CD4-positive, alpha-beta T cell treated with Interleukin-15 for 4 hours (primary cell): Measurements from ENCODE around the gene ABHD14A.

Experiments used
- DNase-seq: peaks from one replicate; pipeline ENCODE4 v3.0.0-alpha.2; 2020; ENCODE audit warnings: low spot score

ABHD14A gene

DNA sequence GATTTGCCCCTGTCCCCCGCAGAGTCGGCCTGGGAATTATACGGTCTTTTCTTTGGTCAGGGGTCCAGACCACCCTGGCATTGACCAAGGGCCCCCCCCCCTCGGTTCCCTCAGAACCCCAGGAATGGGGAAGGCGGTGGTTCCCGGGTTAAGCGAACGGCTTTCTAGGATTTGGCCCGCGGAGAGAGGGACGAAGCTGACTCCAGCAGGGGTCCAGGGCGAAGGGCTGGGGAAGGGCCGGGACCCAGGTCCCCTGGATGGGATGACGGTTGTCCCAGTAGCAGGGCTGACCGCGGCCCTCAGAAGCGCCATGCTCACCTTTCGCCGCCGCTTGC lies 33.4 kb upstream of the ABHD14A start:
- no peak for DNase-seq

DNA sequence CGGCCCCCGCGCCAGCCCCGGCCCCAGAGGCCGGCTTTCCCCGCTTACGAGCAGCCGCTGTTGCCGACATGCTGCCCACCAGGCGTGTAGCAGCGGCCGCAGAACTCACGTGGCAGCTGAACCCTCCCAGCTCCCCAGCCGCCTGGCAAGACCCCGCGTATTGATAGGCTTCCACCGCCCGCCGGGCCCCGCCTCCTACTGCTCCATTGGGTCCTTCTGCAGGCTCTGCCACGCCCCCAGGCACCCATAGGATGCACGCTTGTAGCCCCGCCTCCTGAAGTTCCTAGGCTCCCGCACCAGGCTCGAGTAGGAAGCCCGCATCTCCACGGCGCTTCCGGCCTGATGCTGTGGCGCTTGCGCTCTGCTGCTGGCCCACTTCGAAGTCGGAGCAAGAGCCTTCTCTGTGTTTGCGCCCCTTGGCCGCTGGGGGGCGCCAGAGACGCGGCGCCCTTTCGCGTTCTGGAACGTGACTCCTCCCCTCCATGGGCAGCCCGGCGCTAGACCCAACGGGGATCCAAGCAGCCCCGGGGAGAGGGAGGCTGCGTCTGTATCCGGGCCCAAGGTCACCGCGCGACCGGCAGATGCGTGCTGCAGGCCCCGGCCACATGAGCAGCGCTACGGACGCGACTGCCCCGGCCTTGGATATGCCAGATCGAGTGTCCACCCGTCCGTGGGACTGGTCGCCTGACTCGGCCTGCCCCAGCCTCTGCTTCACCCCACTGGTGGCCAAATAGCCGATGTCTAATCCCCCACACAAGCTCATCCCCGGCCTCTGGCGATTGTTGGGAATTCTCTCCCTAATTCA lies 32.9 kb upstream of the ABHD14A start, which contains the start of the genes PARP3 and RRP9:
TSS of gene PARP3 (plus strand) at position 566 of the 805 bp plus-strand sequence. CDS start 993 bp downstream, outside the sequence.
TSS of gene RRP9 (minus strand) at position 107 of the 805 bp plus-strand sequence. CDS start at position 70, 37 bp downstream.
- DNase-seq: peak; percentile 100

DNA sequence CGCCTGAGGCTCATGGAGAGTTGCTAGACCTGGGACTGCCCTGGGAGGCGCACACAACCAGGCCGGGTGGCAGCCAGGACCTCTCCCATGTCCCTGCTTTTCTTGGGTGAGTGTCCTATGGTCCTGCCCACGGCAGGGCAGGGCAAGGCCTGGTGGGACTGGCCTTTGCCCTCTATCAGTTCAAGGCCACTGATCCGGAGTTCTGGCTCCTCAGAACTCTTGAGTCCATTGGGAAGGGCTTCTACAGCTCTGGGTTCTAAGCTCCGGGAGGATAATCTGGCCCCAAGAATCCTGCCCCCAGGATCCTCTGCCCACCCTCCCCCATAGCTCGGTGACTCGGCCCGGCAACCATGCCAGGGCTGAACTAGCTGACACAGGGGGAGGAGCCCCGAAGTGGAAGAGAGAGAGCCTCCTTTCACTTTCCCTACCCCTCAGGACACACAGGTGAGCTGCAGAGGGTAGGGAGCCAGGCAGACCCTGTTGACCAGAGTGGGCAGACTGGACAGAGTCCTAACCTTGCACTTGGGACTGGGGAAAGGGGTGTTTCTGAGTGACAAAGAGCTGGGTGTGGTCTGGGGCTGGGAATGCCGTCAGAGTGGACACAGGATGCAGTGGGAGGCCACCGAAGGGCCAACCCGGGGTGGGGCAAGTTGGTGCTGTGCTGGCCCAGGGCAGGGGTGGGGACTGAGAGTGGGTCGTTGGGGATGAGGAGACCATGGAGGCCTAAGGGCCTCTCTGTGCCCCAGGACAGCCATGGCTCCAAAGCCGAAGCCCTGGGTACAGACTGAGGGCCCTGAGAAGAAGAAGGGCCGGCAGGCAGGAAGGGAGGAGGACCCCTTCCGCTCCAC lies 32.0 kb upstream of the ABHD14A start:
- peak; percentile 60 for DNase-seq

DNA sequence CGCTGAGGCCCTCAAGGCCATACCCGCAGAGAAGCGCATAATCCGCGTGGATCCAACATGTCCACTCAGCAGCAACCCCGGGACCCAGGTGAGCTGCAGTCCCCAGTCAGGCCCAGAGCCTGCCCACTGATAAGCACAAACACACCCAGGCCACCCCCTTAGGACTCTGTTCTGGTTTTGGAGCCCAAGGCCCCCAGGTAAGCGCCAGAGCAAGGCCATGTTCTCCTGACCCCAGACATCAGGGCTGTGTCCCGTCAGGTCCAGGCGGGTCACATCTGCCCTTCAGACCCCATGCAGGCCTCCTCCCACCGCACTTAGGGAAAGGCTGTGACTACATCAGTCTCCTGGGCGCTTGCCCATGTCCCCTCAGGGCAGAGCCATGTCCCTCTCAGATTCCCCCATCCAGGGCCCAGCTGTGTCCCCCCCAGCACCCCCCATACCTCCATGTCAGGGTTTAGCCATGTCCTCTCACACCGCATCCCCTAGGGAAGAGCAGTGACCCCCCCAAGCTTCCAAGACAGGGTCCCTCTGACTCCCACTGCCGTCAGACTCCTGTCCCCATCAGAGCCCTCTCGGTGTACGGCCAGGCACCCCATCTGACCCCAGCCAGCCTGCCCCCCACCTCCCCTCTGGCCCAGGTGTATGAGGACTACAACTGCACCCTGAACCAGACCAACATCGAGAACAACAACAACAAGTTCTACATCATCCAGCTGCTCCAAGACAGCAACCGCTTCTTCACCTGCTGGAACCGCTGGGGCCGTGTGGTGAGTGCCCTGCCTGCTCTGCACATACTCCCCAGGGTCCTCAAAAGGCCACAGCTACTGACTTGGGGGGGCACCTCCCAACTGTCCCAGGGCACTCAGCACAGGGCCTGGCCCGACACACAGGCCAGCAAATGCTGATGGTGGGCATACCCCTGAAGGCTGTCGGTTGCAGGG lies 31.1 kb upstream of the ABHD14A start:
- DNase-seq: no peak

DNA sequence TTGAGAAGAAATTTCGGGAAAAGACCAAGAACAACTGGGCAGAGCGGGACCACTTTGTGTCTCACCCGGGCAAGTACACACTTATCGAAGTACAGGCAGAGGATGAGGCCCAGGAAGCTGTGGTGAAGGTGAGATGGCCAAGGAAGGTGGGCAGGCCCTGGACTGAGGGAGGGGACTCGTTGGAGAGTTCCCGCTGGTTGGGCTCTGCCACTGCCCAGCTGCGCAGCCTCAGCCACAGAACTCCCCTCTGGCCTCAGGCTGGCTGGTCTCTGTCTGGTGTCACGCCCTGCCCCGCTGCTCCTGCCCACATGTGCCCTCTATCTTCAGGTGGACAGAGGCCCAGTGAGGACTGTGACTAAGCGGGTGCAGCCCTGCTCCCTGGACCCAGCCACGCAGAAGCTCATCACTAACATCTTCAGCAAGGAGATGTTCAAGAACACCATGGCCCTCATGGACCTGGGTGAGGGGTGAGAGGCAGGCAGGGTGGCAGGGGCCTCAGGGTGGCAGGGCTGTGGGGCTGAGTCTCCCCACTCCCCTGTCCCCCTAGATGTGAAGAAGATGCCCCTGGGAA lies 30.3 kb upstream of the ABHD14A start:
- DNase-seq: no peak

DNA sequence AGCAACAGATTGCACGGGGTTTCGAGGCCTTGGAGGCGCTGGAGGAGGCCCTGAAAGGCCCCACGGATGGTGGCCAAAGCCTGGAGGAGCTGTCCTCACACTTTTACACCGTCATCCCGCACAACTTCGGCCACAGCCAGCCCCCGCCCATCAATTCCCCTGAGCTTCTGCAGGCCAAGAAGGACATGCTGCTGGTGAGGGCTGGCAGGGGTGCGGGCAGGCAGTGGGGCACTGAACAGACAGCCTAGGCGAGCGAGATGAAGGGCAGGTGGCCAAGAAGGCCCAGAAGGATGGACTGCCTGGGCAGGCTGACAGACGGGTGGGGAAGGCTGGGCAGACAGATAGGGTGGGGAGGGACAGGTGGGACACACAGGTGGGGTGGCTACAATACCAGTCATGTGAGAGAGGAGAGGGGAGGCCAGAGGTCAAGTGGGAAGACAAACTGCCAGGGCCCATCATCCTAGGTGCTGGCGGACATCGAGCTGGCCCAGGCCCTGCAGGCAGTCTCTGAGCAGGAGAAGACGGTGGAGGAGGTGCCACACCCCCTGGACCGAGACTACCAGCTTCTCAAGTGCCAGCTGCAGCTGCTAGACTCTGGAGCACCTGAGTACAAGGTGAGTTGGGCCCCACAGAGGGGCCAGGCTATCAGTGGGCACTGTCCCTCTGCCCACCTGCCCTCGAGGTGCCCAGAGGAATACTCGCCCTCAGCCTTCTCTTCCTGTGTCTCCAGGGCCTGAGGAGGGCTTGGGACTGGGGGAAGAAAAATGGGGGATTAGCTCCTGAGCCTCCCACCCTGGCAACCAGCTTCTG lies 29.6 kb upstream of the ABHD14A start:
- DNase-seq: no peak

DNA sequence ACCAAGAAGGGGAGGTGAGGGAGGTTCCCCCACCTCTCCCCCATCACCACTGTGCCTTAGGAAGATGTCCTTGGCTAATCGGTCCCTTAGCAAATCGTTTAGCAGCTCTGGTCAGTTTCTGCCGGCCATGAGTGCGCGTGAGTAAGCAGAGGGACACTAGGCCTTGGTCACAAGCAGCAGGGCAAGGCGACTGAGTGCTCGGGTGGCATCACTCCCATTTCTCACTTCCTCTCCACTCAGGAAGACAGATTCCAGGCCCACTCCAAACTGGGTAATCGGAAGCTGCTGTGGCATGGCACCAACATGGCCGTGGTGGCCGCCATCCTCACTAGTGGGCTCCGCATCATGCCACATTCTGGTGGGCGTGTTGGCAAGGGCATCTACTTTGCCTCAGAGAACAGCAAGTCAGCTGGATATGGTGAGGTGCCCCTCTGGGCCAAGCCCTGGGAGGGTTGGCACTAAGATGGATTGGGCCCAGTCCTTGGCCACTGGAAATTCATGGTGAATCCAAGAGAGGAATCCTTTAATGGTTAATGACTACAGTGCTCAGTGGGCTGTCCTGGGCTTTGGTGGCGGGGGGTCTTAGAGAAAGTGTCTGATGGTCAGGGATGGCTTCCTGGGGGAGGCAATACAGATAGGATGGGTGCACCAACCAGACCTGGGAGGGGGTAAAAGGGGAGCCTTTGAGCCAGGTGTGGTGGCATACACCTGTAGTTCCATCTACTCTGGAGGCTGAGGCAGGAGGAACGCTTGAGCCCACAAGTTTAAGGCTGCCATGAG lies 28.7 kb upstream of the ABHD14A start:
- DNase-seq: no peak

DNA sequence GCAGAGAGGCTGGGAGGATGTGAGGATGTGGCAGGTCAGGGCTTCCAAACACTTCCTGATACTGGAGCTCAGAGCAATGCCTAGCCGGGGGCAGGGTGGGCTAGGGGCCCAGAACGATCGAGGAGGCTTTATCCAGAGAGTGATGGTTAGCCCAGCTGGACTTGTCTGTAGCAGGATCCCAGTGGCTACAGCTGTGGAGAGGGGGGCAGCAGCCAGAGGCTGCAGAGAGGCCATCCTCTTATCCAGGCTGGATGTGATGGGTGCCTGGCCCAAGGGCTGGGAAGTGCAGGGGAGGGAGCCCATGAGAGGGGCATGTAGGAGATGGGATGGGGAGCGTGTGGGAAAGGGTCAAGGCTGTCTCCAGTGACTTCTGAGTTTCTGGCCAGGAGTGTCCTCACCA lies 28.1 kb upstream of the ABHD14A start:
- DNase-seq: no peak

DNA sequence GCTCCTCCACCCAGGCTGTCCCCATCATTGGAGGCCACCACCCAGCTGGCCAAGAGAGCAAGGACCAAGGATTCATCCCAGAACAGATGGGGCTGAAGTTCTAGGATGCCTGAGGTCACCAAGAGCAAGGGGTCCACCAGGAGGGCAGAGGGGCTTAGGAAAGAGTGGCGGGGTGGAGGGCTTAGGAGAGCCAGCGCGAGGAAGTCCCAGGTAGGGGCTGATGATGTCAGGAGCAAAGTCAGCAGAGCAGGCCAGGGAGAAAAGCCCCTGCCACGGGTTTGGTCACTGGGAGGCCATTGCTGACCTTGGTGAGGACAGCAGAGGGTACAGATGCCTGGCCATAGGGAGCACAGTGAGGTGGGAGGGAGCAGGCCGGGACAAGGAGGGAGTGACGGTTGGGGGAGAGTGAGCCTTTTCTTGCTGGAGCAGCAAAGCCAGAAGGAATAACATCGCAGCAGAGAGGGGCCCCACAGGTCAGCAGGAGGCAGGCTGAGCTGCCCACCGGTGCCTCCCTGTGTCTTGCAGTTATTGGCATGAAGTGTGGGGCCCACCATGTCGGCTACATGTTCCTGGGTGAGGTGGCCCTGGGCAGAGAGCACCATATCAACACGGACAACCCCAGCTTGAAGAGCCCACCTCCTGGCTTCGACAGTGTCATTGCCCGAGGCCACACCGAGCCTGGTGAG lies 27.5 kb upstream of the ABHD14A start:
- DNase-seq: no peak

DNA sequence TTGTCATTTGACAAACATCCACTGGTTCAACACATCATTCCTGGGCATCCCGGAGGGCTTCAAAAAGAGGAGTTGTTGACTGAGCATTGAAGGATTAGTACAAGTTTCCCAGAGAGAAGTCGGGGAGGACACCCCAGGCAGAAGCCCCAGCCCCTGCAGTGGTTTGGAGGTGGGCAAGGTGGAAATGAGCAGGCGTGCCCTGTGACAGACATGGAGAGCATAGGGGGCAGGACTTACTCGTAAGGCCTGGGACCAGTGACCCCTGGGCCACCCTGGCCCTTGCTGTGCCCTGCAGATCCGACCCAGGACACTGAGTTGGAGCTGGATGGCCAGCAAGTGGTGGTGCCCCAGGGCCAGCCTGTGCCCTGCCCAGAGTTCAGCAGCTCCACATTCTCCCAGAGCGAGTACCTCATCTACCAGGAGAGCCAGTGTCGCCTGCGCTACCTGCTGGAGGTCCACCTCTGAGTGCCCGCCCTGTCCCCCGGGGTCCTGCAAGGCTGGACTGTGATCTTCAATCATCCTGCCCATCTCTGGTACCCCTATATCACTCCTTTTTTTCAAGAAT lies 26.8 kb upstream of the ABHD14A start:
- no peak for DNase-seq

DNA sequence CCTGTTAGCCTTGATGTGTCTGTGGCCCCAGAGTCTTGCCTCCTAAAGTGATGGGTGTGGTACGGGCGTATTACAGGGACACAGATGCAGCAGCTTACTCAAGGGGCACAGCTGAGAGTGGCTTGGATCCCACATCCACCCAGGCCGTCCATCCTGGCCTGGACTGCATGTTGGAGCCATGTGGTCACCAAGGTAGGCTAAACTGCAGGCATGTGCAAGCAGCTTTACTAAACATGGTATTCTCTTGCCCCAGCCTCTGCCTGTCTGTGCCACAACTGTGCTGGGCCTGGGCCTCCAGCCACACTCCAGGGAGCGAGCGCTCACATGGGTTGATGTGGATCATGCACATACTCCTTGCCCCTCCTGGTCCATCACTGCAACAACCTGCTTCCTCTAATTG lies 25.7 kb upstream of the ABHD14A start:
- no peak for DNase-seq

DNA sequence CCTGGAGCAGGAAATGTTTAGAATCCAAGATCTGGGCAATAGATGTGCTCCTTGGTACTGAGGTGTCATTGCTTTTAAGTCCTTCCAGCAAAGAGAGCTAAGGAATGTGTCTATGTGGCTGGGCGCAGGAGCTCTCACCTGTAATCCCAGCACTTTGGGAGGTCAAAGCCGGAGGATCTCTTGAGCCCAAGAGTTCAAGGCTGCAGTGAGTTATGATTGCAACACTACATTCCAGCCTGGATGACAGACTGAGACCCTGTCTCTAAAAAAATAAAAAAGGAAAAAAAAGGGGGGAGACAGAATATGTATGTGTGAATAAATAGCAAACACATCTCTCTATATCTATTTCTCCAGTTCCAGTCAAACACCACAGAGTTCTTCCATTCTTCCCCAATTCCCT lies 24.0 kb upstream of the ABHD14A start:
- no peak for DNase-seq

DNA sequence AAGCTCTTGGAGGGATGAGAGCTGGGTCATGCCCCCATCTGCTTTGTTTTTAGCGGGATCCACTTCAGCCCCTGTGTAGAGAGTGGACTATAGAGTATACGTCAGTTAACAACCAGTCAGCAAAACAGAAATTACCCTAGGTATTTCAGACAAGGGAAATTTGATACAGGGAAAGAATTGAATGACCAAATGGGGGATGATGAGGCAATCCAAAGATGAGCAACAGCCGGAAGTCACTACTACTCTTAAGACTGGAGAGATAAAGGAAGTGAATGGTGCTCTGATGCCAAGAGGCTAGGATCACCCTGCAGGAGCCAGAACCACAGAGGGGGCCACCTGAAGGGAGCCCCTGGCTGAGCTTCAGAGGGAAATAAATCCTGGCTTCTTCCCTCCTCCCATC lies 21.4 kb upstream of the ABHD14A start:
- DNase-seq: no peak

DNA sequence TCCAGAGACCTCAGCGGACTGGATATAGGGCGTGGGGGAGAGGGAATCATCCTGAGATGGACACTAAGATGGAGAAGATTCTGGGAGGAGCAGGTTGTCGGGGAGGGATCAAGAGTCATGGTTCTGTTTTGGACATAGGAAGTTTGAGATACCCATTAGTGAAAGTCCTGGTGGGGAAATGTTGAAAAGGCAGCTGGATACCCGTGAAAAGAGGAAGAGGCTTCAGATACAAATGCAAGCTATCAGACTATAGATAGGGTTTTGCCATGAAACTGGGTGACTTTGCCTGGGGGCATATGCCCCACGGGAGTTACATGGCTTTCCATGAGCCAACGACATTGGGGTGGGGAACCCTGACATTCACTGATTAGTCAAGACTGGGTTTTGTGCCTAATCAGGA lies 20.8 kb upstream of the ABHD14A start:
- DNase-seq: no peak

DNA sequence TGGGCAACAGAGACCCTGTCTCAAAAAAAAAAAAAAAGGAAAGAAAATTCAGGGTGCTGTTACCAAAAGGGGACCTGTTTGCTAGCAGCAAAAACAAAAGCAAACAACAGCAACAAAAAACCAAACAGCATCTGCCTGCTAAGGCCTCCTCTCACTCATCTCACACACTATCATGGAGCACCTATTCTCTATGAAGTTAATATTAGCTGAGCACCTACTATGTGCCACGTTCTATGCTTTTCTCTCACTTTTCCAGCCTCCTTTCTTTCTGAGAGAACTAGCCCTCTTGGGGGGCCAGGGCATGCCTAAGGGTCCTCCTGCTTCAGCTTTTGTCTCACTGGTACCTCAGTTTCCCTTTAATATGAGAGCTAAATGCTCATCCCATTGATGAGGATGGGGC lies 20.2 kb upstream of the ABHD14A start:
- DNase-seq: no peak

DNA sequence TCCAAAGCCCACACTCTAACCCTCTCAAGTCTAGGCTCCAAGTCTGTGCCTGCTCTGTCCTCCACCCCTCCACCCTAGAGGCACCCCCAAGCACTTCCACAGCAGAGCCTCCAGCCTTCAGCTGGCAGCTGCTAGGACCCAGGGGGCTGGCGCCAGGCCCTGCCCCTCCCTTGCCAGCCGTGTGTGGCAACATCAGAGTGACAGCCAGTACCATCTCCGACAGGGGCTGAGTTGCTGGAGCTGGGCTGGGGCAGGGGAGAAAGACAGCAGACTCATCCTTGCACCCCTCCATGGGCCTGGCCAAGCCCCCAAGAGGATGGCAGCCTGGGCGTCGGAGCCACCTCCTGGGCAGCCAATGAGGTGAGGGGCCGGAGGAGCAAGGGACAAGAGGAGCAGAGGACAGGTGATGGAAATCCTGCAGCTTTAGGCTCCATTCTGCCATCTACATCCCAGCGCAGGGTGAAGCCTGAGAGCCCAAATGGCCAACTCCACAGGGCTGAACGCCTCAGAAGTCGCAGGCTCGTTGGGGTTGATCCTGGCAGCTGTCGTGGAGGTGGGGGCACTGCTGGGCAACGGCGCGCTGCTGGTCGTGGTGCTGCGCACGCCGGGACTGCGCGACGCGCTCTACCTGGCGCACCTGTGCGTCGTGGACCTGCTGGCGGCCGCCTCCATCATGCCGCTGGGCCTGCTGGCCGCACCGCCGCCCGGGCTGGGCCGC lies 19.5 kb upstream of the ABHD14A start, which contains the start of gene GPR62:
TSS of gene GPR62 (plus strand) at position 207 of the 718 bp plus-strand sequence. CDS start at position 479, 272 bp downstream.
- no peak for DNase-seq

DNA sequence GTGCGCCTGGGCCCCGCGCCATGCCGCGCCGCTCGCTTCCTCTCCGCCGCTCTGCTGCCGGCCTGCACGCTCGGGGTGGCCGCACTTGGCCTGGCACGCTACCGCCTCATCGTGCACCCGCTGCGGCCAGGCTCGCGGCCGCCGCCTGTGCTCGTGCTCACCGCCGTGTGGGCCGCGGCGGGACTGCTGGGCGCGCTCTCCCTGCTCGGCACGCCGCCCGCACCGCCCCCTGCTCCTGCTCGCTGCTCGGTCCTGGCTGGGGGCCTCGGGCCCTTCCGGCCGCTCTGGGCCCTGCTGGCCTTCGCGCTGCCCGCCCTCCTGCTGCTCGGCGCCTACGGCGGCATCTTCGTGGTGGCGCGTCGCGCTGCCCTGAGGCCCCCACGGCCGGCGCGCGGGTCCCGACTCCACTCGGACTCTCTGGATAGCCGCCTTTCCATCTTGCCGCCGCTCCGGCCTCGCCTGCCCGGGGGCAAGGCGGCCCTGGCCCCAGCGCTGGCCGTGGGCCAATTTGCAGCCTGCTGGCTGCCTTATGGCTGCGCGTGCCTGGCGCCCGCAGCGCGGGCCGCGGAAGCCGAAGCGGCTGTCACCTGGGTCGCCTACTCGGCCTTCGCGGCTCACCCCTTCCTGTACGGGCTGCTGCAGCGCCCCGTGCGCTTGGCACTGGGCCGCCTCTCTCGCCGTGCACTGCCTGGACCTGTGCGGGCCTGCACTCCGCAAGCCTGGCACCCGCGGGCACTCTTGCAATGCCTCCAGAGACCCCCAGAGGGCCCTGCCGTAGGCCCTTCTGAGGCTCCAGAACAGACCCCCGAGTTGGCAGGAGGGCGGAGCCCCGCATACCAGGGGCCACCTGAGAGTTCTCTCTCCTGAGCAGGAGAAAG lies 18.7 kb upstream of the ABHD14A start:
- peak; percentile 10 for DNase-seq
